ENCODE measurements around the gene SRP68. TPM values are rescaled to one million over a fixed set of nuclear protein-coding genes. Genes with fewer than 3 reads are reported as not detected.

Gene SRP68
- total RNA-seq, 1 donor from 2014 or later: 31.7 TPM

GRCh38 chr17:76097716-76098295, 25.5 kb upstream of the SRP68 start:
- H3K79me2 ChIP-seq (ENCODE audit: low read depth): peaks cover 12% of the 10 kb centered on the region
- no peak for TF ChIP-seq CTCF (IDR thresholded peaks at IDR 0.05)
- no peak for TF ChIP-seq EZH2phosphoT487 (IDR thresholded peaks at IDR 0.05)
- TF ChIP-seq EZH2 (IDR thresholded peaks at IDR 0.05): no peak
- no peak overlapping the region for H2AFZ ChIP-seq (replicated peaks)
- H4K20me1 ChIP-seq (ENCODE audit: low read depth): no peaks in the 10 kb centered on the region
- no peak overlapping the region for H3K27ac Mint-ChIP-seq
- H3K4me3 Mint-ChIP-seq: no peak overlapping the region
- H3K4me1 ChIP-seq: peaks cover 4% of the 10 kb centered on the region
- no peak overlapping the region for H3K4me2 ChIP-seq
- H3K27ac ChIP-seq: no peak overlapping the region
- H3K36me3 Mint-ChIP-seq: peaks cover 31% of the 10 kb centered on the region
- H3F3A ChIP-seq (ENCODE audit: low read depth): no peaks in the 10 kb centered on the region
- H3K4me1 Mint-ChIP-seq: peaks cover 3% of the 10 kb centered on the region
- DNase-seq (ENCODE audit: low spot score): no peak
- peaks cover 9% of the 10 kb centered on the region for H3K36me3 ChIP-seq
- no peaks in the 10 kb centered on the region for H3K27me3 Mint-ChIP-seq (ENCODE audit: insufficient read depth, low read depth)
- no peaks in the 10 kb centered on the region for H3K27me3 ChIP-seq
- H3K4me3 ChIP-seq: no peak overlapping the region
- H3K9me3 Mint-ChIP-seq: no peaks in the 10 kb centered on the region
- no peak overlapping the region for H3K9ac ChIP-seq
- no peaks in the 10 kb centered on the region for H3K9me3 ChIP-seq (ENCODE audit: low read depth)

DNA sequence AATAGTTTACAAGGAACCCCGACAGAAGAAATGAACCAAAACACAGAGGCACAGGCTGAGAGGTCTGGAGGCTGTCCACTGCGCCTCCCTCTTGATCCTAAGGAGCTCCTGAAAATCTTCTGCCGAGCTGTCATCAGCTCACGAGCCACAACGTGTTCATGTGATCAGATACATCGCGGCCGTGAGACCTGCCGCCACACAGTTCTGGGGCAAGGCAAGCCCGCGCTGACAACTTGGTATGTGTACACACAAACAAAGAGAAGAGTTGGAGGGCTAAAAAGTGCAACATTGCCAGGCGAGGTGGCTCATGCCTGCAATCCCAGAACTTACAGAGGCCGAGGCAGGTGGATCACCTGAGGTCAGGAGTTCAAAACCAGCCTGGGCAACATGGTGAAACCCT, 23.6 kb upstream of the SRP68 start:
- Histone ChIP-seq H3K9ac (no peak overlapping the region), H3K4me3 (no peak overlapping the region), H3K27ac (no peak overlapping the region), H3K27me3 (no peaks in the 10 kb centered on the region), H3K9me3 (ENCODE audit: low read depth) (no peaks in the 10 kb centered on the region), H3K4me1 (no peaks in the 10 kb centered on the region), H2AFZ (replicated peaks) (no peak overlapping the region), H3K4me2 (no peak overlapping the region), H4K20me1 (ENCODE audit: low read depth) (no peaks in the 10 kb centered on the region), H3F3A (ENCODE audit: low read depth) (no peaks in the 10 kb centered on the region), H3K36me3 (peaks cover 4% of the 10 kb centered on the region), H3K79me2 (ENCODE audit: low read depth) (no peaks in the 10 kb centered on the region)
- no peaks in the 10 kb centered on the region for H3K4me1 Mint-ChIP-seq
- H3K27ac Mint-ChIP-seq: no peak overlapping the region
- H3K4me3 Mint-ChIP-seq: no peak overlapping the region
- peaks cover 25% of the 10 kb centered on the region for H3K36me3 Mint-ChIP-seq
- DNase-seq (ENCODE audit: low spot score): no peak
- TF ChIP-seq EZH2 (IDR thresholded peaks at IDR 0.05) (no peak), EZH2phosphoT487 (IDR thresholded peaks at IDR 0.05) (no peak), CTCF (IDR thresholded peaks at IDR 0.05) (no peak)
- H3K9me3 Mint-ChIP-seq: no peaks in the 10 kb centered on the region
- no peaks in the 10 kb centered on the region for H3K27me3 Mint-ChIP-seq (ENCODE audit: insufficient read depth, low read depth)

- Histone ChIP-seq H3K79me2 (ENCODE audit: low read depth) (no peaks in the 10 kb centered on the region), H3K36me3 (no peaks in the 10 kb centered on the region), H3K9ac (no peak overlapping the region), H3F3A (ENCODE audit: low read depth) (no peaks in the 10 kb centered on the region), H3K27ac (no peak overlapping the region), H2AFZ (replicated peaks) (no peak overlapping the region), H4K20me1 (ENCODE audit: low read depth) (no peaks in the 10 kb centered on the region), H3K4me3 (no peak overlapping the region), H3K4me1 (no peaks in the 10 kb centered on the region), H3K27me3 (no peaks in the 10 kb centered on the region), H3K4me2 (no peak overlapping the region), H3K9me3 (ENCODE audit: low read depth) (no peaks in the 10 kb centered on the region)
- Mint-ChIP-seq H3K9me3 (no peaks in the 10 kb centered on the region), H3K36me3 (peaks cover 22% of the 10 kb centered on the region), H3K4me3 (no peak overlapping the region), H3K4me1 (no peaks in the 10 kb centered on the region), H3K27me3 (ENCODE audit: insufficient read depth, low read depth) (peaks cover 2% of the 10 kb centered on the region), H3K27ac (no peak overlapping the region)
- no peak for DNase-seq (ENCODE audit: low spot score)
- TF ChIP-seq EZH2phosphoT487 (IDR thresholded peaks at IDR 0.05) (no peak), EZH2 (IDR thresholded peaks at IDR 0.05) (no peak), CTCF (IDR thresholded peaks at IDR 0.05) (no peak)
These were observed 21.7 kb upstream of the SRP68 start for GRCh38 chr17:76094046-76094445.

All from neural progenitor cell (in vitro differentiated cells).